WTC11 (cell line): ENCODE results near the gene ZNF823. TPM values are rescaled to one million over a fixed set of nuclear protein-coding genes. Genes with fewer than 3 reads are reported as not detected.

Source experiments
- ATAC-seq: fragments of 200-7000 bp; cut with Tn5 transposase; 2 replicates; pipeline ENCODE4 v1.10.0; 2021; ENCODE audit warnings: mild to moderate bottlenecking, moderate library complexity
- CTCF ChIA-PET: fragments of 300-600 bp; sonication (Branson Sonifier 250); formaldehyde crosslinking; loops from one replicate; lab custom pipeline; 2021; ENCODE audit warnings: antibody characterized with exemption; lab: Charles Lee
- POLR2A ChIA-PET: fragments of 350-600 bp; sonication (Branson Sonifier 250); formaldehyde crosslinking; loops from one replicate; lab custom pipeline; 2021; ENCODE audit warnings: antibody characterized with exemption; lab: Charles Lee
- DNase-seq: peaks from one replicate; pipeline ENCODE4 v3.0.0; 2021; ENCODE audit warnings: low spot score
- H3K27ac Mint-ChIP-seq: 2 replicates; pipeline ENCODE4 v1.8.0; 2021; ENCODE audit warnings: mixed read lengths
- H3K27me3 Mint-ChIP-seq: 2 replicates; pipeline ENCODE4 v1.8.0; 2021; ENCODE audit warnings: low read depth, mild to moderate bottlenecking, moderate library complexity, mixed read lengths
- H3K36me3 Mint-ChIP-seq: 2 replicates; pipeline ENCODE4 v1.8.0; 2021; ENCODE audit warnings: mixed read lengths
- H3K4me1 Mint-ChIP-seq: 2 replicates; pipeline ENCODE4 v1.8.0; 2022; ENCODE audit warnings: mixed read lengths
- H3K4me3 Mint-ChIP-seq: 2 replicates; pipeline ENCODE4 v1.8.0; 2021; ENCODE audit warnings: mild to moderate bottlenecking, moderate library complexity, mixed read lengths
- H3K9me3 Mint-ChIP-seq: 2 replicates; pipeline ENCODE4 v1.8.0; 2021; ENCODE audit warnings: mixed read lengths
- ARID4B ChIP-seq: sonication (generic); formaldehyde crosslinking; IDR thresholded peaks from 2 replicates; pipeline ENCODE4 v1.8.0; 2023; ENCODE audit warnings: missing genetic modification reagents, mild to moderate bottlenecking, borderline replicate concordance
- ATF6 ChIP-seq: sonication (generic); formaldehyde crosslinking; IDR thresholded peaks from 2 replicates; pipeline ENCODE4 v1.8.1; 2023; ENCODE audit warnings: mild to moderate bottlenecking, missing genetic modification reagents
- ERG ChIP-seq: fragments of 250-450 bp; sonication (Bioruptor Pico); IDR thresholded peaks from 2 replicates; pipeline ENCODE4 v1.8.0; 2021; ENCODE audit warnings: mild to moderate bottlenecking
- FOXP1 ChIP-seq: sonication (generic); formaldehyde crosslinking; IDR thresholded peaks from 2 replicates; pipeline ENCODE4 v1.8.0; 2022; ENCODE audit warnings: missing genetic modification reagents, mild to moderate bottlenecking, moderate library complexity, borderline replicate concordance
- IRF1 ChIP-seq: sonication (generic); formaldehyde crosslinking; IDR thresholded peaks from 2 replicates; pipeline ENCODE4 v1.8.0; 2023; ENCODE audit warnings: missing genetic modification reagents
- JUN ChIP-seq: sonication (generic); formaldehyde crosslinking; IDR thresholded peaks from 2 replicates; pipeline ENCODE4 v1.8.0; 2023; ENCODE audit warnings: mild to moderate bottlenecking, missing genetic modification reagents
- KAT7 ChIP-seq: sonication (generic); formaldehyde crosslinking; IDR thresholded peaks from 2 replicates; pipeline ENCODE4 v1.8.1; 2023; ENCODE audit warnings: missing genetic modification reagents, mild to moderate bottlenecking, borderline replicate concordance
- MYBL2 ChIP-seq: sonication (generic); formaldehyde crosslinking; IDR thresholded peaks from 2 replicates; pipeline ENCODE4 v1.8.1; 2023; ENCODE audit warnings: mild to moderate bottlenecking, moderate library complexity, missing genetic modification reagents
- PREB ChIP-seq: sonication (generic); formaldehyde crosslinking; IDR thresholded peaks from 2 replicates; pipeline ENCODE4 v1.8.1; 2022; ENCODE audit warnings: mild to moderate bottlenecking, missing genetic modification reagents, moderate library complexity, borderline replicate concordance
- RELA ChIP-seq: sonication (generic); formaldehyde crosslinking; IDR thresholded peaks from 2 replicates; pipeline ENCODE4 v1.8.1; 2022; ENCODE audit warnings: missing genetic modification reagents, mild to moderate bottlenecking, borderline replicate concordance
- SMAD4 ChIP-seq: sonication (generic); formaldehyde crosslinking; IDR thresholded peaks from 2 replicates; pipeline ENCODE4 v1.8.0; 2022; ENCODE audit warnings: mild to moderate bottlenecking, missing genetic modification reagents
- SP1 ChIP-seq: sonication (generic); formaldehyde crosslinking; conservative IDR thresholded peaks from 2 replicates; pipeline ENCODE4 v1.8.1; 2022; ENCODE audit warnings: missing genetic modification reagents
- TEAD1 ChIP-seq: sonication (generic); formaldehyde crosslinking; IDR thresholded peaks from 2 replicates; pipeline ENCODE4 v1.8.0; 2022; ENCODE audit warnings: mild to moderate bottlenecking, missing genetic modification reagents
- TEAD4 ChIP-seq: sonication (generic); formaldehyde crosslinking; IDR thresholded peaks from 2 replicates; pipeline ENCODE4 v1.8.0; 2022; ENCODE audit warnings: mild to moderate bottlenecking, missing genetic modification reagents
- ZNF138 ChIP-seq: sonication (generic); formaldehyde crosslinking; conservative IDR thresholded peaks from 2 replicates; pipeline ENCODE4 v1.8.1; 2022; ENCODE audit warnings: mild to moderate bottlenecking, moderate library complexity, missing genetic modification reagents
- ZNF219 ChIP-seq: sonication (generic); formaldehyde crosslinking; IDR thresholded peaks from 2 replicates; pipeline ENCODE4 v1.8.0; 2023; ENCODE audit warnings: missing genetic modification reagents, mild to moderate bottlenecking, borderline replicate concordance
- total RNA-seq: library from RNA; stranded (reverse); gene quantifications from 3 replicates; pipeline ENCODE4 v1.2.3, GENCODE V29; 2021
- TF ChIP-seq, protein P1 (sequence below): sonication (generic); formaldehyde crosslinking; IDR thresholded peaks from 2 replicates; pipeline ENCODE4 v1.8.0; 2023; ENCODE audit warnings: mild to moderate bottlenecking, missing genetic modification reagents
- TF ChIP-seq, protein P2 (sequence below): sonication (generic); formaldehyde crosslinking; IDR thresholded peaks from 2 replicates; pipeline ENCODE4 v1.8.0; 2022; ENCODE audit warnings: mild to moderate bottlenecking, missing genetic modification reagents

The ZNF823 gene
- total RNA-seq, 1 experiment from 2014 or later: 5.4 TPM

- TF ChIP-seq PREB (no peak), ARID4B (CRISPR knock-in tag) (no peak), KAT7 (CRISPR knock-in tag) (no peak), SMAD4 (no peak), IRF1 (CRISPR knock-in tag) (no peak), SP1 (CRISPR knock-in tag) (no peak), MYBL2 (CRISPR knock-in tag) (no peak)
- TF ChIP-seq, protein P1, sequence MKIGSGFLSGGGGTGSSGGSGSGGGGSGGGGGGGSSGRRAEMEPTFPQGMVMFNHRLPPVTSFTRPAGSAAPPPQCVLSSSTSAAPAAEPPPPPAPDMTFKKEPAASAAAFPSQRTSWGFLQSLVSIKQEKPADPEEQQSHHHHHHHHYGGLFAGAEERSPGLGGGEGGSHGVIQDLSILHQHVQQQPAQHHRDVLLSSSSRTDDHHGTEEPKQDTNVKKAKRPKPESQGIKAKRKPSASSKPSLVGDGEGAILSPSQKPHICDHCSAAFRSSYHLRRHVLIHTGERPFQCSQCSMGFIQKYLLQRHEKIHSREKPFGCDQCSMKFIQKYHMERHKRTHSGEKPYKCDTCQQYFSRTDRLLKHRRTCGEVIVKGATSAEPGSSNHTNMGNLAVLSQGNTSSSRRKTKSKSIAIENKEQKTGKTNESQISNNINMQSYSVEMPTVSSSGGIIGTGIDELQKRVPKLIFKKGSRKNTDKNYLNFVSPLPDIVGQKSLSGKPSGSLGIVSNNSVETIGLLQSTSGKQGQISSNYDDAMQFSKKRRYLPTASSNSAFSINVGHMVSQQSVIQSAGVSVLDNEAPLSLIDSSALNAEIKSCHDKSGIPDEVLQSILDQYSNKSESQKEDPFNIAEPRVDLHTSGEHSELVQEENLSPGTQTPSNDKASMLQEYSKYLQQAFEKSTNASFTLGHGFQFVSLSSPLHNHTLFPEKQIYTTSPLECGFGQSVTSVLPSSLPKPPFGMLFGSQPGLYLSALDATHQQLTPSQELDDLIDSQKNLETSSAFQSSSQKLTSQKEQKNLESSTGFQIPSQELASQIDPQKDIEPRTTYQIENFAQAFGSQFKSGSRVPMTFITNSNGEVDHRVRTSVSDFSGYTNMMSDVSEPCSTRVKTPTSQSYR: no peak
Observed at GRCh38 chr19:11767633-11768133, 28.9 kb upstream of the ZNF823 start (continued).

GRCh38 chr19:11766597-11767591, 28.1 kb upstream of the ZNF823 start, which contains the start of gene ZNF441:
ZNF441 (plus strand) TSS chr19:11767000; CDS start chr19:11767194, 194 bp downstream.
- peak; percentile 98 for ATAC-seq
- H3K27me3 Mint-ChIP-seq: peaks cover 70% of the 10 kb centered on the region
- H3K4me3 Mint-ChIP-seq: peak within 1 kb of the TSS; percentile 95
- DNase-seq: peak; percentile 97
- H3K9me3 Mint-ChIP-seq: peaks cover 27% of the 10 kb centered on the region
- peaks cover 4% of the 10 kb centered on the region for H3K36me3 Mint-ChIP-seq
- CTCF ChIA-PET: interaction anchor here (0.7 to 1.9 kb wide), 4 partner anchors 31 to 218 kb away, joined by 3 to 14 read pairs (median 6); partner anchors contain the start of genes ZNF439 and ZNF491
- POLR2A ChIA-PET: interaction anchor here (0.7 to 1.3 kb wide), 3 partner anchors 47 to 91 kb away, joined by 4 to 5 read pairs (median 4); partner anchors contain the start of gene ZNF440
- H3K4me1 Mint-ChIP-seq: peaks cover 4% of the 10 kb centered on the region; the same call in 1 of the 2 replicates
- peak within 1 kb of the TSS; percentile 79 for H3K27ac Mint-ChIP-seq
- peak; percentile 21; the same call in 1 of the 2 replicates for TF ChIP-seq TEAD1 (CRISPR knock-in tag)
- TF ChIP-seq ZNF138: no peak
- TF ChIP-seq IRF1 (CRISPR knock-in tag): 0 out of 2 replicates have a peak, but pooled peaks have one; percentile 22
- TF ChIP-seq TEAD4: no peak
- peak; percentile 88 for TF ChIP-seq FOXP1
- TF ChIP-seq ERG (CRISPR knock-in tag): no peak
- TF ChIP-seq, protein P2, sequence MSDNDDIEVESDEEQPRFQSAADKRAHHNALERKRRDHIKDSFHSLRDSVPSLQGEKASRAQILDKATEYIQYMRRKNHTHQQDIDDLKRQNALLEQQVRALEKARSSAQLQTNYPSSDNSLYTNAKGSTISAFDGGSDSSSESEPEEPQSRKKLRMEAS: peak; percentile 78; the same call in 1 of the 2 replicates
- TF ChIP-seq JUN (CRISPR knock-in tag): 0 out of 2 replicates have a peak, but pooled peaks have one; percentile 66
- 0 out of 2 replicates have a peak, but pooled peaks have one; percentile 70 for TF ChIP-seq ZNF219
- peak; percentile 56; the same call in 1 of the 2 replicates for TF ChIP-seq RELA
- peak; percentile 65; the same call in 1 of the 2 replicates for TF ChIP-seq SMAD4
- TF ChIP-seq MYBL2 (CRISPR knock-in tag): no peak
- no peak for TF ChIP-seq ATF6 (CRISPR knock-in tag)
